ENCODE data around the gene P2RY1. TPM values are rescaled to one million over a fixed set of nuclear protein-coding genes. Genes with fewer than 3 reads are reported as not detected.

P2RY1 gene, protein sequence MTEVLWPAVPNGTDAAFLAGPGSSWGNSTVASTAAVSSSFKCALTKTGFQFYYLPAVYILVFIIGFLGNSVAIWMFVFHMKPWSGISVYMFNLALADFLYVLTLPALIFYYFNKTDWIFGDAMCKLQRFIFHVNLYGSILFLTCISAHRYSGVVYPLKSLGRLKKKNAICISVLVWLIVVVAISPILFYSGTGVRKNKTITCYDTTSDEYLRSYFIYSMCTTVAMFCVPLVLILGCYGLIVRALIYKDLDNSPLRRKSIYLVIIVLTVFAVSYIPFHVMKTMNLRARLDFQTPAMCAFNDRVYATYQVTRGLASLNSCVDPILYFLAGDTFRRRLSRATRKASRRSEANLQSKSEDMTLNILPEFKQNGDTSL
- 0.36 to 0.49 TPM (median 0.37 TPM) in 5 replicates for total RNA-seq (2022; extraction: Qiagen RNA extraction)

DNA sequence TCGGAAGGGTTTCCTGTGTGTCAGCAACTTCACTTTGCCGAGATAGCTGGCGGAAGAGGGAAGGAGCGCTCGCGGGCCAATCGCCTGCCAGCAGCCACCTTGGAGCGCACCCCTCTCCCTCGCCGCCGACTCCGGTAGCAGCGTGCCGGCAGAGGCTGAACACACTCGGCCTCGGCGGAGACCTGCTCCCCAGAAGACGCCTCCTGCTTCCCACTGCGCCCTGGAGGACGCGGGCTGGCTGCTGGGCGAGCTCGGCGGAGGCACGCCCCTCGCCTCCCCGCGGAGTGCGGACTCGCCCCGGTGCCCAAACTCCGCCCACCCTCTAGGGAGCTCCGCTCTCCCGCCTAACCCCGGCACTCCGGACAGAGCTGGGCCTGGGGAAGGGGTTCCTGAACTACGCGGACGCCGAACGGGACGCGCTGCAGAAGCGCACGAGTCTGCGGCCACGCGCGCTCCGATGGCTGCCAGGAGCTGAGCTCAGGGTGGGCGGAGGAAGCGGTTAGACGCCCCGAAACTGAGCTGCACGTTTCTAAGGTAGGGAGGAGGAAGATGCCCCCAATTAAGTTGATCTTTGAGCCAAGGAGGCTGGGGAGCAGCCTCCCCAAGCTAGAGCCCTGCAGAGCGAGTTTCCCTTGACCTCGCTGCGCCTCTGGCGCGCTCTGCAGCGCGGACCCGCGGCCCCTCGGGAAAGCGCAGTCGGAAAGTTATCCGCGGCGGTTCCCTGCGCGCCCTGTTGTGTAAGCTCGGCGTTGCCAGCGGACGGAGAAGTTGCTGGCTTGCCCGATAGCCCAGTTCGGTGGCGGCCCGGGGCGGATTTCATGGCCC is at the start of gene P2RY1:
Gene P2RY1, plus strand, starts transcription at position 356 of the 825 bp plus-strand sequence. CDS start 652 bp downstream, outside the sequence.

